Lower leg skin (tissue), 4 donors: Measurements from ENCODE around the gene CCSER1. TPM values are rescaled to one million over a fixed set of nuclear protein-coding genes. Genes with fewer than 3 reads are reported as not detected.

Source experiments
- DNase-seq, 2 donors: peaks; one replicate each; pipeline ENCODE4 v3.0.0-alpha.2; 2019; ENCODE audit warnings: low spot score in 2 of 2
- H3K4me3 ChIP-seq: fragments of 200-600 bp; sonication (generic); 2 replicates; pipeline ENCODE4 v1.5.1; 2017; ENCODE audit warnings: mild to moderate bottlenecking, low read depth; ENCODE audit not compliant: poor library complexity, severe bottlenecking
- POLR2A ChIP-seq, 2 donors: fragments of 450-650 bp; IDR thresholded peaks; one replicate each; pipeline ENCODE4 v1.6.1; 2016 to 2017; ENCODE audit warnings: antibody characterized with exemption in 2 of 2, mild to moderate bottlenecking in 1 of 2, moderate library complexity in 1 of 2
- WGBS, 2 donors: methylation state at CpG; one replicate each; pipeline ENCODE4 v1.1.5; 2018; 5-methylcytosine and 5-hydroxymethylcytosine counted together
- intact Hi-C: fragments of 100-400 bp; cut with DNase I; formaldehyde crosslinking; loops from one replicate; pipeline ENCODE4 v1.15.0; 2023; ENCODE audit warnings: low total_unique reads
- total RNA-seq, 4 donors: library from RNA; depleted of rRNA; stranded (reverse); fragments of >200 nt; gene quantifications; one replicate each; pipeline ENCODE4 v1.1.0, GENCODE V29; 2016
- TF ChIP-seq, protein P1 (sequence below), 3 donors: fragments of 450-650 bp; IDR thresholded peaks; one replicate each; pipeline ENCODE4 v1.5.1; 2016; ENCODE audit warnings: antibody characterized with exemption in 3 of 3, mild to moderate bottlenecking in 3 of 3, moderate library complexity in 2 of 3

The CCSER1 gene
- total RNA-seq, 4 donors from 2014 or later = 6.5 to 12.1 (median 9.9) TPM

DNA sequence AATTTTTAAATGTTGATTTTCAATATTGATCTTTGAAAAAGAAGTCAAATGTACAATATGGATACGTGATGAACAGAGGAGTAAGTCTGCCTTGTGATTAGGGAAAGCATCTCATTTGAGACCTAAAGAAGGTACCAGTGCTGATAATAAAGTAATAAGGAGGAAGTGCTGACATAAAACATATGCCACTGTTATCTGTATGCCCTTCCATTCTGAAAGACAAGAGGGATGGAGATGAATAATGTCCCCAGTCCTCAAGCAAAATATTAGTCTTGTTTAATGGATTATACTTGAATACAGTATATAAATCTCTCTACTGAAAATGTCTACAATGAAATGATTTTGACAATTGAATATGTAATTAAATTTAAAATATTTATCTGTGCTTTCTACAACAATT, 58.2 kb downstream of the CCSER1 start:
- no peak overlapping the region for H3K4me3 ChIP-seq
- TF ChIP-seq, protein P1, sequence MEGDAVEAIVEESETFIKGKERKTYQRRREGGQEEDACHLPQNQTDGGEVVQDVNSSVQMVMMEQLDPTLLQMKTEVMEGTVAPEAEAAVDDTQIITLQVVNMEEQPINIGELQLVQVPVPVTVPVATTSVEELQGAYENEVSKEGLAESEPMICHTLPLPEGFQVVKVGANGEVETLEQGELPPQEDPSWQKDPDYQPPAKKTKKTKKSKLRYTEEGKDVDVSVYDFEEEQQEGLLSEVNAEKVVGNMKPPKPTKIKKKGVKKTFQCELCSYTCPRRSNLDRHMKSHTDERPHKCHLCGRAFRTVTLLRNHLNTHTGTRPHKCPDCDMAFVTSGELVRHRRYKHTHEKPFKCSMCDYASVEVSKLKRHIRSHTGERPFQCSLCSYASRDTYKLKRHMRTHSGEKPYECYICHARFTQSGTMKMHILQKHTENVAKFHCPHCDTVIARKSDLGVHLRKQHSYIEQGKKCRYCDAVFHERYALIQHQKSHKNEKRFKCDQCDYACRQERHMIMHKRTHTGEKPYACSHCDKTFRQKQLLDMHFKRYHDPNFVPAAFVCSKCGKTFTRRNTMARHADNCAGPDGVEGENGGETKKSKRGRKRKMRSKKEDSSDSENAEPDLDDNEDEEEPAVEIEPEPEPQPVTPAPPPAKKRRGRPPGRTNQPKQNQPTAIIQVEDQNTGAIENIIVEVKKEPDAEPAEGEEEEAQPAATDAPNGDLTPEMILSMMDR (IDR thresholded peaks at IDR 0.05) = no peak
- TF ChIP-seq POLR2A (IDR thresholded peaks at IDR 0.05) = no peak
- no peak for DNase-seq
- WGBS, 2 donors = 94% methylated on average over 1 of the region's 1 CpG
- intact Hi-C loops = no loop called here

DNA sequence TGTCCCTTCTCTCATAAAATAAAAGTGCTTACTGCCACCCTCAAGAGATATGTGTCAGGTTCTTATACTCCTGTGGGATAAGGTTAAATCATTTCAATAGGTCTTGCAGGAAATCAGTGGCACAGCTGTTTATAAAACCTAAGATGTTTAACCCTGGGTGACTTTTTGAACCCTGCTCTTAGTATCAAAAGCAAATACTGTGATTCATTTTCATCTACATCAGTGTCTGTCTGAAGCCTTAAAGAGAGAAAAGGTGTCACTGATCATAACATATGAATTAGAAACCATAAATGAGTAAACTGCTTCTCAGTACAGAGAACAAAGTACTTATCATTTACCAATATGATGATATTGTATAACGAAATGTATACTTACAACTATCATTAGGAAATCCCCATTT, 59.0 kb downstream of the CCSER1 start:
- no peak overlapping the region for H3K4me3 ChIP-seq
- intact Hi-C loops = no loop called here
- no peak for DNase-seq
- WGBS, 2 donors = 64 to 71% methylated on average over 1 of the region's 1 CpG
- no peak for TF ChIP-seq POLR2A (IDR thresholded peaks at IDR 0.05)
- TF ChIP-seq, protein P1 (IDR thresholded peaks at IDR 0.05) = no peak

DNA sequence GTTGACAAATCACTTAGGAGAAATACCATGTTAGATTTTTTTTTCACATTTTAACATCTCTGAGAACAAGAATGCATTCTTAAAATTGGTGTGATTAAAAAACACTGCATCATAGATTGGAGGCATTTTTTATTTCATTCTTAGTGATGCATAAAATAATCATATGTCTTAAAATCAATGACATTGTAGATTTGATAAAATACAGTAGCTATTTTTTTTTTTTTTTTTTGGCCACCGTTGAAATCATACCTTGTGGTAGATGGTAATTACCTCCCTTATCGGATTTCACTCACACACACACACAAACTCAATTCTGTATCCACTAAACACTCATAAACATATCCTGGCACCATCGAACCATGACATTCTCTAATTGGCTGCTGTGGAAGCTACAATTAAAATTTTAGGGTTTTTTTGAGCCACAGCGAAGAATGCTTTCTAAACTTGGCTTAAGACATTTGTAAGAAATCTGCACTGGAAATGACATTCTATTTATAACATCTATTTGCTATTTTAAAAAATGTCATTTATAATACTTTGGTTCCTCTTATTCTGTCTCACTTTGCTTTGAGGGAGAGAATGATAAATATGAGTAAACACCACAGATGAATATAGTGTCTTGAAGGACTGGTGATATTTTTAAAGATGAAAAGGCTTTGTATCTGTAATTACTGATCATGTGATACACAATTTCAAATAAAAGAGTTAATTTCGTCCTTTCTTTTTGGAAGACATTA, 60.1 kb downstream of the CCSER1 start:
- H3K4me3 ChIP-seq = no peak overlapping the region
- 64 to 71% methylated on average over 5 of the region's 5 CpGs for WGBS, 2 donors
- no peak for DNase-seq
- TF ChIP-seq, protein P1 (IDR thresholded peaks at IDR 0.05) = no peak
- TF ChIP-seq POLR2A (IDR thresholded peaks at IDR 0.05) = no peak
- intact Hi-C loops = no loop called here

DNA sequence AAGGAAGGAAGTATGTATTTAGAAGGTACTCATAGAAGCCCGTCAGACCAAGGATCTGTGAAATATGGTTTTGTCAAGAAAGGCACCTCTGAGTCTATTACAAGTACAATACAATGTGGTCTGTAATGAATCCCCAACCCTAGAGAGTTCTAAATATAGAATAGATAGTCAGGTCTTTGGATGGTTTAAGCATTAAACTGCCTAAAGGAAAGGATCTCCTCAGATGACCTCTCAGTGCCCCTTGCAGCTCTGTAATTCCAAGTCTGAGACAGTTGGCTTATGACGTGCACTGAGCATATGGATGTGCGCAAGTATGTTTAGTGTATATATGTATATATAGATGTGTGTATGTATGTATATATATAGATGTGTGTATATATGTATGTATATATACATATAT, 62.0 kb downstream of the CCSER1 start:
- no peak overlapping the region for H3K4me3 ChIP-seq
- no peak for DNase-seq
- intact Hi-C loops = no loop called here
- WGBS, 2 donors = 86 to 89% methylated on average over 3 of the region's 3 CpGs
- TF ChIP-seq, protein P1 (IDR thresholded peaks at IDR 0.05) = no peak
- TF ChIP-seq POLR2A (IDR thresholded peaks at IDR 0.05) = no peak

DNA sequence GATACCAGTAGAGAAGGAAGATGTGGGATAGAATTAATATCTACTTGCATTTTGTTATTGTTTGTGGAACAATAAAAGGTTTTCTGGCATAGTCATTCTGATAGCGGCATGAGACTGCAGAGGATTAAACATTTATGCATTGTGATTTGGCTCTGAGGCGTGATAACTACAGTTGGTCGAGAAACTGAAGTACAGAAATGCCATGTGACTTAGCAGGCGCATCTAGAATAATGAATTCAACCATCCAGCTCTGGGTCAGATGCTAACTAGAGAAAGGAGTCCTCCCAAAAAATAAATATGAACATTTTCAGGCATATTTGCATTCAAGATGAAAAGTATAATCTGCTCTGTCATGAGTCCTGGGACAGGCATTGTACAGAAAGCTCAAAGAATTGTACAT, 62.8 kb downstream of the CCSER1 start:
- no peak overlapping the region for H3K4me3 ChIP-seq
- no peak for DNase-seq
- intact Hi-C loops = no loop called here
- TF ChIP-seq, protein P1 (IDR thresholded peaks at IDR 0.05) = no peak
- TF ChIP-seq POLR2A (IDR thresholded peaks at IDR 0.05) = no peak
- WGBS, 2 donors = 86 to 91% methylated on average over 4 of the region's 4 CpGs

DNA sequence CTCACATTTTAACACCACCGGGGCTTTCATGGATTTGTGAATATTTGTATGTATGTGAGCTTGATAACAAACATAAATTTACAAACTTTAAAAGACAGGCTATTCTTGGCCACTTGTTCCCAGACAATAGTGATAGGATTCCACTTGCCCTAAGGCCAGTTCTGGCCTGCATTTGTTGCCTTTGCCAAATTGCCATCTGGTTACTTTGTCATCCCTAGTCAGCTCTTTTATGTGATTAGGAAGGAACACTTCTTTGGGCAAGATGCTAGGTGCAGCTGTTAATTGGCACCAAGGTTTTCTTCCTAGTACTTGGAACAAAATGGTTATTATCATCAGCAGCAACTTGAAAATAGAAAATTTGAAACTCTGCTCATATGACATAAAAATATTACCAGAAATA, 63.3 kb downstream of the CCSER1 start:
- 80 to 84% methylated on average over 1 of the region's 1 CpG for WGBS, 2 donors
- TF ChIP-seq POLR2A (IDR thresholded peaks at IDR 0.05) = no peak
- TF ChIP-seq, protein P1 (IDR thresholded peaks at IDR 0.05) = no peak

More for the DNA sequence above, 63.3 kb downstream of the CCSER1 start:
- DNase-seq = no peak
- H3K4me3 ChIP-seq = no peak overlapping the region
- intact Hi-C loops = no loop called here
